HG03064 (cell line): Measurements from ENCODE around the gene CDH9.

Experiments used
- ATAC-seq: cut with Tn5 transposase; IDR thresholded peaks from one replicate; pipeline ENCODE4 v1.9.1; 2021; ENCODE audit warnings: low read depth; ENCODE audit not compliant: unreplicated experiment

CDH9 gene, protein sequence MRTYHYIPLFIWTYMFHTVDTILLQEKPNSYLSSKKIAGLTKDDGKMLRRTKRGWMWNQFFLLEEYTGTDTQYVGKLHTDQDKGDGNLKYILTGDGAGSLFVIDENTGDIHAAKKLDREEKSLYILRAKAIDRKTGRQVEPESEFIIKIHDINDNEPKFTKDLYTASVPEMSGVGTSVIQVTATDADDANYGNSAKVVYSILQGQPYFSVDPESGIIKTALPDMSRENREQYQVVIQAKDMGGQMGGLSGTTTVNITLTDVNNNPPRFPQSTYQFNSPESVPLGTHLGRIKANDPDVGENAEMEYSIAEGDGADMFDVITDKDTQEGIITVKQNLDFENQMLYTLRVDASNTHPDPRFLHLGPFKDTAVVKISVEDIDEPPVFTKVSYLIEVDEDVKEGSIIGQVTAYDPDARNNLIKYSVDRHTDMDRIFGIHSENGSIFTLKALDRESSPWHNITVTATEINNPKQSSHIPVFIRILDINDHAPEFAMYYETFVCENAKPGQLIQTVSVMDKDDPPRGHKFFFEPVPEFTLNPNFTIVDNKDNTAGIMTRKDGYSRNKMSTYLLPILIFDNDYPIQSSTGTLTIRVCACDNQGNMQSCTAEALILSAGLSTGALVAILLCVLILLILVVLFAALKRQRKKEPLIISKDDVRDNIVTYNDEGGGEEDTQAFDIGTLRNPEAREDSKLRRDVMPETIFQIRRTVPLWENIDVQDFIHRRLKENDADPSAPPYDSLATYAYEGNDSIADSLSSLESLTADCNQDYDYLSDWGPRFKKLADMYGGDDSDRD

DNA sequence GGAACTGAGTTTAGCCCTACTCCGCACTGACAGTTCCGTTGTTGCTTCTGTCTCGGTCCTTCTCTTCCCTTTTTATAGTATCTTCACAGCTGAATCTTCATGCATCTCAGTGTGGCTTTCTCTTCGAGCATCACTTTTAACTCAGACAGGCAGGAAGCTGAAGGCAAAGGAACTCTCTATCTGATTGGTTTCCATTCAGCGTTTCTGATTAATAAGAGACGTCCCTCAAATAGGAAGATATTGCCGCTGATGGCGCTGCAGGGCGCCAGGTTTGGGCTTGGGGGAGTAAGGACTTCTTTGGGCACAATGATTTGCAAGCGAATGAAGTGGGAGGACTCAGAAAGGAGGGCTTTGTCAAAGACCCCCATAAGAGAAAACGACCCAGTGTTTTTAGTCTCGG is at the start of gene CDH9:
CDH9 (minus strand) TSS at position 111 of the 400 bp plus-strand sequence. CDS start 50,253 bp downstream, outside the sequence.
- no peak for ATAC-seq

DNA sequence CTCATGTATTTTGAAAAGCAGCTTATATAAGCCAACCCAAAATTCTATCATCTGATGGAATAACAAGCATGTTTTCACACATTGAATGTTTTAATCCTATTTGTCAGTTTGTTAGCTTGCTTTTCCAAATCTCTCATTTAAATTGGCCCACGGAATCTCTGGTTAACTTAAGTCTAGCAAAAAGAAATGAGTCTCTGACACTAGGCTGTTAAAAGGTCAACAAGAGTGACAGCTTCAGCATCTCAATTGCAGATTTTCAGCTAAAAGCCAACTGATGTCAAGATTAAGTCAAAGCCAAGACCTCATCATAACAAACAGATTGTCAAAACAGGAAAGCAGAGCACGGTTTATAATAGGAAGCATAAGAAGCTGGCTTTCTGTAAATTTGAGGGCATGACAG is 49.4 kb upstream of the CDH9 start:
- ATAC-seq: no peak

DNA sequence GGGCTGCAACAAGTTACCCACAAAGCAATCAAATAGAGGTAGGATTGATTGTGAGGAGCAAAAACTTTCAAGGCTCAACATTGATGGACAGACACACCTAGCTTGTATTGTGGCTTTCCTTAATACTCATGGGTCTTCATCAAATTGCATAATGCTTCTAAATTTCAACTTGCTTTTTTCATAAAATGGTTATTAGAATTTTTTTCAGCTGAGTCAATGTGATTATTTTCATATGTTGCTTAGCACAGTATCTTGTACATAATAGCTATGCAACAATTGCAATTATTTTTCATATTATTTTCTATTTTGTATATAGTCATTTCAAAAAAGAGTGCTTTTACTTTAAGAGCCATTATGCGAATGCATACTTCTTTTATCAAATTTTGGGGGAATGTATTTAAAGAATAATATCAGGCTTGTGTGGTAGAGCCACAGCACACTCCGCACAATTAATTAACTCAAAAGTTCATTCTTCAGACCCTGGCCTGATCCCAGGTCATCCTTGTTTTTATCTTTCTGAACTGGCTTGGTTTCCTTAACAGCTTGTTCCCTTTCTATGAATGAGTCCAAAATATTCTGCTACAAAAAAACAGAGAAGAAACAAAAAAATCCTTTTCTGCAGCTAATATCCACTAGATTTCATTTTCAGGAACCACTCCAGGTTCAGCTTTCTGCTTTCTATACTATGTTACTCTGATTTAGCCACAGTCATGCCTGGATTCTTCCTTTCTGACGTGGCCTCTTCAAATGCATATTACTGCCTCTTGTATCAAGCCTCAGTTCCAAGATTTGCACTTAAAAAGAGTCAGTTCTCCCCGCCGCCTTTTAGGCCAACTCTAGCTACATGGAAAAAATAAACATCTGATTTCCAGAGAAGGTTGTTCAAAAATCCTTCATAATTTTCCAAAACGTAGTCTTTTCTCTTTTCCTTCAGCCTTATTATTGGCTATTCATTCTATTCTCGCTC is 45.3 kb upstream of the CDH9 start:
- ATAC-seq: no peak

DNA sequence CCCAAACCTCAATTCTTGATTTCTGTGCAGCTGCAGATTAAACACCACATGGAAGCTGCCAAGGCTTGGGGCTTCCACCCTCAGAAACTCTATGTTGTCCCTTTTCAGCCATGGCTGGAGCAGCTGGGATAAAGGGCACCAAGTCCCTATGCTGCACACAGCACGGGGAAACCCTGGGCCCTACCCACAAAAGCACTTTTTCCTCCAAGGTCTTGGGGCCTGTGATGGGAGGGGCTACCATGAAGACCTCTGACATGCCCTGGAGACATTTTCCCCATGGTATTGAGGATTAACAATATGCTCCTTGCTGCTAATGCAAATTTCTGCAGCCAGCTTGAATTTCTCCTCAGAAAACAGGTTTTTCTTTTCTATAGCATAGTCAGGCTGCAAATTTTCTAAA is 41.8 kb upstream of the CDH9 start:
- ATAC-seq: no peak

DNA sequence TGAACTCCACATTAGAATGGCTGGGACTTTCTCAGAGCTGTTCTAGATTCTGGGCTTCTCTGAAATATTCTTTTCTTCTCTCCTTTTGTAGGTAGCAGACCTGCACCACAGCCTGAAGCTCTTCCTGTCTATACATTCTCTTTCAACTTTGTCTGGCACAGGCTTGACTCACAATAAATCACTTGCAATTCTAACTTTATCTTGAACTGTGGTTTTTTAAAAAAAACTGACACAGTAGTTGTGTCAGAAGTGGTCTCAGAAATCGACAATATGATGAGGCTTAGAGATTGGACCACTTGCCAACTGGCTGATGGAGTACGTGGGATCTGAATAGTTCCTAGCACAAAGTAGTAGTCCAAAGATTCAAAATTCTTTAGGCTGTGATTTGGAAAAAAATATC is 24.1 kb upstream of the CDH9 start:
- no peak for ATAC-seq

DNA sequence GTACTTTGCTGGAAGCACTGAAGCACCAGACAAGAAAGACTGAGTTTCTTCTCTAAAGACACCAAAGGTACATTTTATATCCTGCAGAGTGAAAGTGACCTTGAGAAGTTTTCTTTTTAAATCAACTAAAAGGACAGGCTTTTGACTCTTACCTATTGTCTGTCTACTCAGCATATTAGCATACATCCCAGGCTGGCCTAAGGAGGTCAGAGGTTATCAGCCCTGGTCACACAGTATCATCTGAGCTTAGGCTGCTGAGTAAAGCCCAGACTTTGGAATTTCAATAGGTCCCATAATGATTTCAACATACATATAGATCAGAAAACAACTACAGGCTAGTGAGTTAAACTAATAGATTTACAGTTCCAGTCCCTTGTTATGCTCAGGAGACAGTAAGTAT is 10.1 kb upstream of the CDH9 start:
- no peak for ATAC-seq

DNA sequence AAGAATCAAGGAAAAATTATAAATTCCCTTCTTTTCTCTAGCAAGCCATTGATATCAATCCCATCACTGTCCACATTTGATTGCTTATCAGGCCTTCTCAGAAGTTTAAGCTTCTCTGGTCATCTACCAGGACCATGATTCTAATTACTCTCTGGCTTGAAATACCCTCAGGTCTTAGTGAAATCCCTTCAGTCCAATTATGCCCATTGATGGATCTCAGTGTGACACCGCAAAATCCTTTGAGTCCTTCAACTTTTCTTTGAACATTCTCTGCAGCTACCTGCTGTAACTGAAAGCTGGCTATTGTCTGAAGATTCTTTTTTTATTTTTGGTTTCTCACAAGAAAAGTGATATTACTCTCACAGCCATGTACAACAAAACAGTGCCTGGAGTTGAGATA is 3.0 kb upstream of the CDH9 start:
- ATAC-seq: no peak

DNA sequence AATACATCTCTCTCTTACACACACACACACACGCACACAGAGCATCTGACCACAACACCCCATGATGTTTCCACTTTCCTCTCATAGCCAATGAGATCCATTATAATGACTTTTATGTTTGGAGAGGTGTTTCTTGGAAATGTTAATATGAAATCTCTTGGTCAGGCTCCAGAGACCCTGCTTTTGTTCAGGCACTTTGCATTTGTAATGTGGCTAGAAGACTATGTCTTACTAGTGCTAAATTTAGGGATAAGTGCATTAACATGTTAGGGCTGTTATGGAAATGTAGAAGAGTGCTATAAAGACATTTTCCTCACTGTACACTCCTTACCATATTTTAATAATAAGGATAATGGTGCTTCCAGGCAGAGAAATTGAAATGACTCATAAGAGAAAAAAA is 3.8 kb downstream of the CDH9 start:
- no peak for ATAC-seq

DNA sequence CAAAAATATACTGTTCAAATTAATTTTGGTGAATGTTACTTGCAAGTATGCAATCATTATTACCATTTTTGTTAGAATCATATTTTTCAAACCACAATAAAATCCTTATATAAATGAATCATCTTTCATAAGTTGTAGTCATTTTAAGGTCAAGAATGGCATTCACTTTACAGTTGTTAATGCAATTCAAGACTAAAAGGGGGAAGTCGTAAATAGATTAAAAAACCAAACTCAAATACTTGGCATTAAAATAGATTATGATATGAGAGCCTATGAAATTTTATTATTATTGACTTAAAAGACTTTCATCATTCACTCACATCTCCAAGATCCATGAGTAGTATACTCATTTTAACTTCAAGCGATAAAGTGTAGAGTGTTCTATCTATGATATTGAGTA is 11.6 kb downstream of the CDH9 start:
- ATAC-seq: no peak

DNA sequence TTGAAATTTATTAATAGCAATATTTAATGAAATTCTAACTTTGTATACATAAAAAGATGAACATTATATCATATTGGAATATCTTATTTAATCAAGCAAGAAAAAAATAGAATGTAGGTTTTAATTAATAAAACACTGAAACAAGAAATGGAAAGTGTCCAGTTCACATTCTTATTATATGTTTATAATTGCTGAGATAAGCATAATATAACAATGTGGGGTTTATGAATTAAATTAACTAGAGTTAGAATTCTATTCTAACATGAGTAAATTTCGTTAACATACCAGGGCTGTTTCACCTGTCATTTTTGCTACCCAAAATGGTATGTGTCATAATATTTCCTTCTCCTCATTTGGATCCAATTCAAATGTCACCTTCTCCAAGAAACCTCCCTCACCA is 12.3 kb downstream of the CDH9 start:
- no peak for ATAC-seq

DNA sequence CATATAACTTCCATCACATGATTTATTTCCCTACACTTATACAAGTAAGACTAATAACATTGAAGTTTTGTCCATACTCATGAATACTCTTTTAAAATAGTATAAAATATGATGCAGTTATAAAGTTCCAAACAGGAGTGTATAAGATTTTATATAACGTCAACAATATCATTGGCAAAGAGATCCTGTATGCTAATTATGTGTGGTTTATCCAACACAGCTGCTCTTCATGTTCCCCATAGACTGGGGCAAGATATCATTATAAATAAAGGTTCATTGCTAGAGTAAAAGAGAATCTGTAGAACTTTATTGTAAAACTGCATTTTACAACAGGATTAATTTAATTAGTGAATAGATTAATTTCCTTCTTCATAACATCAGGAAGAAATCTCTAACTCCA is 16.9 kb downstream of the CDH9 start:
- ATAC-seq: no peak

DNA sequence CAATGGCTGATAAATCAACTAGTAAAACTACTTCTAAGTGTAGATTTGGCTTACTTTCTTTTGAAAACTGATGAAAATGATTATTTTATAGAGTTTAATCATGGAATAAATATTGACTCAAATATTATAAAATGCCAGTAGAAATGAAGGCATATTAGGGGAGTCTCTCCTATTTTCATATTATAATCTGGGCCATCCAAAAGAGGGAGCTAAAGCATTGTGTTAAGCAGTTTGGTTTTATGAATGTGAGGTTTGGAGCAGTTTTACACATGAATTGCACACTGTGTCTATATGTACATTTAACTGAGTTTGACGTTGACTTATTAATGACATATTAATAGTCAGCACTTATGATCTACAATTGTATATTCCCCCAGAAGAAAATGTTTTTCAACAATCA is 17.4 kb downstream of the CDH9 start:
- ATAC-seq: no peak

DNA sequence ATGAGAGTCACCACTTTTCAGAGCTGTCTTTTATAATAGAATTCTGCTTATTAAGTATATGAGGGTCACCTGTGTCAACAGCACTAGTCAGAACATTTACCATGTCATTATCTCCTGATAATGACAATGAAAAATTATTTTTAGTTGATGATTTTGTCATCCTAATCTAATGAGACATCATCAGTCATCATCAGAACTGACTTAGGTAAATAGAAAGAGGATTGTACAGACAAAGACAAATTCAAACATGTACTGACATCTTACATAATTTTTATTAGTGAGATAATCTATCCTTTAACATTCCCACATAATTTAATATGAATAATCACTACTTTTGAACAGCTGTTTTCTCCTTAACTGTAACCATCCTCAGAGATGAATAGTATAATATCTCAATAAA is 22.6 kb downstream of the CDH9 start:
- no peak for ATAC-seq

DNA sequence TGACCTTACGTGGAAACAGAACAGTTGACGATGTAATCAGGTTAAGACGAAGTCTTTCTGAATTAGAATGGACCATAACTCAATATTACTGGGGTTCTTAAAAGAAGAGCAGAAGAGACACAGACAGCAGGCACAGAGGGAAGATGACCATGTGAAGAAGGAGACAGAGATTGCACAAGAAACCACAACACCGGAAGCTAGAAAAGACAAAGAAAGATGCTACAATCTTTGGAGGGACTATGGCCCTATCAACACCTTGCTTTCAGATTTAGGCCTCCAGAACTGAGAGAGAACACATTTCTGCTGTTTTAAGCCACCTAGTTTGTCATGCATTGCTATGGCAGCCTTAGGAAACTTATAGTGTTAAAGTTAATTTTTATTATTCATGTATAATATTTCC is 27.1 kb downstream of the CDH9 start:
- ATAC-seq: no peak

DNA sequence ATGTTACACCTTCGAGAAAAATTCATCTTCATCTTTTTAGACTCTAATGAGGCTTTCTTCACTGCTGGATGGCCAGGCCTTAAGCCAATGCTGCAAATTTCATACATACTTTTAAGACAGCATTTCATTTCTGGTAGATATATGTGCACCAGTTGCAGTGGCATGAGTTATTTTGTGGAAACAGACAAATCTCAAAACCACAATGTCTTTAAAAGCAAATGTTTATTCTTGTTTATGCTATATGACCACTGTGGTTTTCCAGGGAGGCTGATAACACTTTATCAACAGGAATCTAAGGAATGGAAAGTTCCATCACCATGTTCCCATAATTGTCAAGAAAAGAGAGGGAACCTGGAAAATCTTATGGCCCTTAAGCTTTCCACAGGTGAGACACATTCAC is 27.7 kb downstream of the CDH9 start:
- ATAC-seq: no peak

DNA sequence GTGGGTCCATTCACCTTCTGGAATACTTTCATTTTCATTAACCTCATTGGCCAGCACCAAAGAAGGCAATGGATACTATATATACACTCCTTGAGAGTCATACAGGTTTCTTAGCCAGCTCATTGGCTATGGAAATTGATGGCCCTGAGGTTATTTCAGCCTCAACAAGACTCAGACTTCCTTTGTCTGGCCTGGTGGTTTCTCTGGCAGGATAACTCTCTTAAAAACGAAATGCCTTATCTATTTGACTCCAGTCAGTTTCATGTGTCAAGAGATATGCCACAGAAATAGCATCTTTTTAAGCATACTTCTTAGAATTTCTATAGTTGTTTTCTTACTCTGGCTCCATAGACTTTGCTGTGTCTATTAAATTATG is 28.9 kb downstream of the CDH9 start:
- no peak for ATAC-seq

DNA sequence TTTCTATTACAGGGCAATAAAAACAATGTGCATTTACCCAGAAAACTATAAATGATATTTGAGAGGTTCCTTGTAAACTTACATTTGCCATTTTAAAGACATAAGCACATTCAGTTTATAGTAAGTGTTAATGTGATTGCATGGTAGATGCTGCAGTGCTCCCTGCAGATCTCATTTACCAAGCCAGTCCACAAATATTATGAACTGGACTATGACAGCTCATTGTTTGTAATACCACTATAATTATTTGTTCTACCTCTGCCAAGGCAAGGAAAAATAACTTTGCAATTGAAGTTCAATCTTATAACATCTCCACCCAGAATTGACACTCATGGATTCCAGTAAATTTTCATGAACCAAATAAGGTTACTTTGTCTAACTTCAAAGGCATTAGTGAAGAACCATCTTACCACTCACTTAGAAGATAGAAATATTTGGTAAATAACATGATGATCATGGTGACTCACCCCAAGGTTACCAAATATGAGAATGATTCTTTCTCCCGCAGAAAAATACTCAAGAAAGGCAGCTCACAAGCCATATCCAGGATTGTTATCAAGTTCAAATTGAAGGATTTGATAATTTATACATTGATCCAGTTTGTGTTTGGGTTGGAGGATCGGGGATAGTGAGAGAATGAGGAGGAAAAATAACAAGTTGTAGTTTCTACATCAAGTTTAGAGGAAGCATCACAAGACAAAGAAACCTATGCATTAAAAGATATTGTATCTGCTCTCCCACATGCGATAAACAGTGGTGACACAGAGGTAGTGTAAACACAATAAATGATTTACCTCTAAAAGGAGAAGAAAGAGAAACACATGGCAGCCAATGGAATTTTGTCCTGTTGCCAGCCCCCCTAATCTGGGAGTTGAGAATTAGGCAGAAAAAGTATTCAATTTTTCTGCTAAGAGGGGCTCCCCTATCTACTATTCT is 29.5 kb downstream of the CDH9 start:
- ATAC-seq: no peak

DNA sequence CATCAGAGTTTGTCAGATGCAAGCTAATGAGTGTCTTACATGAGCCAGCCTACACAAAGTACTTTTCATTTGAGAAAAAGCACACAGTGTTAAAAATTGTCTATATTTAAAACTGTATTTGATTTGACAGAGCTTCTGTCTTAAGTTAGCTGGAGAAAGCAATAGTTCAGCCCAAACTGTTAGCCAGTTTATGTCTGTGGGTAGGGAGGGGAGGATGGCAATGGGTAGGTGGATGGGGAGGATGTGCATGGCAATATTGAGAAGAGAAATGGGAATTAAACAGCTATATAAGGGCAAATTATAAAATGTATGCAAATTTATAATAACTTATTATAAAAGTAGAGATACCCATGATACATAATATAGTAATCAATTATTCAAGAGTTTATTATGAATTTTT is 31.3 kb downstream of the CDH9 start:
- no peak for ATAC-seq

DNA sequence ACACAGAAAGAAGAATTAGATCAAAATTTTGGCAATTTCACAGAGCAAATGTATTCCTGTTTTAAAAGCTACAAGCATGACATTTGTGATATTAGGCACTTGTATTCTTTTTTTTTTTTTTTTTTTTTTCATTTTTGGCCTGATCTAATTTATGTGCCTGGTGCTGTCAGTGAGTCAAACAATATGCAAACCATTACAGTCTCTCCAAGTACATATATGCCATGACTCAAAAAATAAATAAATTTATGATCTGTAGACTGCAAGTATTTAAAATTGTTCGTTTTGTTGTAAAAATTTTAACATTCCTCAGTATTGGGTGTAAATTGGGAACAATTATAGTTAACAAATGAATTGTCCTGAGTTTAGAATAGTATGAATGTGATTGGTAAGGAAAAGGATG is 51.4 kb downstream of the CDH9 start:
- no peak for ATAC-seq

DNA sequence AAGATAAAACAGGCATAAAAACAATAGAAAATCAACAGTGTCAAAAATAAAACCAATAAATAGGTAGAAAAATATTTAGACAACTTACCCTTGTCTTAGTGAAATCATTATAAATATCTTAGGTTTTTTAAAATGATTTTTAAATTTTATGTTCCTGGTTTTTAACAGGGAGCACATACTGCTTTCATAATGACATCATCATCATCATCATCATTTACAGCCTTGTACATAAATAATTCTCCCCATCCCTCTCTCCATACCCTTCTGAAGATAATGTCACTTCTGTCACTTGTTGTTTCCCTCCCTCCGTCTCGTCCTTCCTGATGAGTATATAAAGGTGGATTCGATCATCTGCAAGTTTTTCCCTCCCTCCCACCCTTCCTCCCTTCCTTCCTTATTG is 56.6 kb downstream of the CDH9 start:
- ATAC-seq: no peak
